KMS-11 (cell line): ENCODE measurements around the gene NCAPH2.

Experiments
- H2AFZ ChIP-seq: fragments of 200-600 bp; sonication (generic); 2 replicates; pipeline ENCODE4 v1.6.1; 2016; ENCODE audit warnings: antibody characterized with exemption, mixed run types, low read depth
- H3K27ac ChIP-seq: fragments of 200-600 bp; sonication (generic); 2 replicates; pipeline ENCODE4 v1.6.1; 2016; ENCODE audit warnings: mild to moderate bottlenecking, mixed run types
- H3K27me3 ChIP-seq: fragments of 200-600 bp; sonication (generic); 2 replicates; pipeline ENCODE4 v1.6.1; 2017; ENCODE audit warnings: mild to moderate bottlenecking, low read depth, mixed run types, moderate library complexity; ENCODE audit not compliant: insufficient read depth
- H3K36me3 ChIP-seq: fragments of 200-600 bp; sonication (generic); 2 replicates; pipeline ENCODE4 v1.6.1; 2017; ENCODE audit warnings: mild to moderate bottlenecking, mixed run types; ENCODE audit not compliant: insufficient read depth
- H3K4me1 ChIP-seq: fragments of 200-600 bp; sonication (generic); 2 replicates; pipeline ENCODE4 v1.6.1; 2016; ENCODE audit warnings: mild to moderate bottlenecking, low read depth, mixed run types; ENCODE audit not compliant: poor library complexity, severe bottlenecking
- H3K4me2 ChIP-seq: fragments of 200-600 bp; sonication (generic); 2 replicates; pipeline ENCODE4 v1.7.0; 2016; ENCODE audit warnings: mild to moderate bottlenecking, mixed run types
- H3K4me3 ChIP-seq: fragments of 200-600 bp; sonication (generic); IDR thresholded peaks from 2 replicates; pipeline ENCODE4 v1.6.1; 2017; ENCODE audit warnings: low read depth, low read length, mixed read lengths; ENCODE audit not compliant: insufficient read depth
- H3K79me2 ChIP-seq: fragments of 200-600 bp; sonication (generic); 2 replicates; pipeline ENCODE4 v1.6.1; 2016; ENCODE audit warnings: low read depth, mixed run types; ENCODE audit not compliant: insufficient read depth
- H3K9ac ChIP-seq: fragments of 200-600 bp; sonication (generic); 2 replicates; pipeline ENCODE4 v1.6.1; 2016; ENCODE audit warnings: mild to moderate bottlenecking, mixed run types
- H4K20me1 ChIP-seq: fragments of 200-600 bp; sonication (generic); 2 replicates; pipeline ENCODE4 v1.6.1; 2016; ENCODE audit warnings: mild to moderate bottlenecking, mixed run types; ENCODE audit not compliant: insufficient read depth
- CTCF ChIP-seq: fragments of 200-600 bp; sonication (generic); conservative IDR thresholded peaks from 2 replicates; pipeline ENCODE4 v1.6.1; 2017; ENCODE audit warnings: low read depth, mild to moderate bottlenecking, antibody characterized with exemption, low read length, moderate library complexity, mixed read lengths

Gene NCAPH2

DNA sequence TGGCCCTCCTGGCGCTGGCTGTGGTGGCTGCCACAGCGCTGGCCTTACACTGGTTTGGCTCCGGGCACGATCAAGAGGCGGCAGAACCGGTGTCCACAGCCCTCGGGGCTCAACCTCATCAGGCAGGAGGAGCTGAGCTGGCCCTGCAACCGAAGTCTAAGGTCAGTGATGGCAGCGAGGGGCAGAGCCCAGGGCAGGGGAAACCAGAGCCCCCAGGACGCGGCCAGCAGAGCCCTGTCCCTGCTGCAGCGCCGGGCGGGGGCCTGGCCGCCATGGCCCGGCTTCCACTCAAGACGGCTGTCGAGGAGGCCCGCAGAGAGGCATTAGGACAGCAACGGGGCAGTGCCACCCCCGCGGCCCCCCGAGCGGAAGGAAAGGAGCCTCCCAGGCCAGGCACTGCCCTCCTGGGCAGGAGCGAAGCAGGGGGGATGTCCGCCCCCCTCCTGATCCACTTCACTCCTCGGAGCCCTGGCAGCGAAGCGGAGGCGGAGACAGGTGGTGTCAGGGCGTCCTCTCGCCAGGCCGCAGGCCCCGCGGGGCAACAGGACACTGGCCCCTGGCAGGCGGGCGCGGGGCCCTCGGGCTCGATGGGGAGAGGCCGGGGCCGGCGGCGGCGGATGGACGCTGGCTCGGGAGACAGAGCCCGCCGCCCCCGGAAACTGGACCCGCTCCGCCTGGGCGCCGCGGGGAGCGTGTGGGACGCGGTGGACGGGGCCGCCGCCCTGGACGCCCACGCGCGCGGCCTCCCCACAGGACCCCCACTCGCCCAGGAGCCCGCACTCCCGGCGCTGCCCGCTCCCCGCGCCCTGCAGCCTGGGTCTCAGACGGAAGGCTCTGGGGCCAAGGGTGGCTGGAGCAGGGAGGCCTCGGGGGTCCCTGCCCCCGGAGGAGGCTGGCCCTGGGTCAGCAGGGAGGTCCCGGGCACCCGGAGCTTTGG is 38.6 kb downstream of the NCAPH2 start:
- H3K36me3 ChIP-seq: no peaks in the 10 kb centered on the region
- H2AFZ ChIP-seq: no peak overlapping the region
- H4K20me1 ChIP-seq: no peaks in the 10 kb centered on the region
- H3K4me3 ChIP-seq: no peak overlapping the region
- no peak overlapping the region for H3K9ac ChIP-seq
- H3K27me3 ChIP-seq: no peaks in the 10 kb centered on the region
- H3K4me2 ChIP-seq: no peak overlapping the region
- no peak for TF ChIP-seq CTCF
- H3K4me1 ChIP-seq: peaks cover 22% of the 10 kb centered on the region
- no peaks in the 10 kb centered on the region for H3K79me2 ChIP-seq
- H3K27ac ChIP-seq: no peak overlapping the region

DNA sequence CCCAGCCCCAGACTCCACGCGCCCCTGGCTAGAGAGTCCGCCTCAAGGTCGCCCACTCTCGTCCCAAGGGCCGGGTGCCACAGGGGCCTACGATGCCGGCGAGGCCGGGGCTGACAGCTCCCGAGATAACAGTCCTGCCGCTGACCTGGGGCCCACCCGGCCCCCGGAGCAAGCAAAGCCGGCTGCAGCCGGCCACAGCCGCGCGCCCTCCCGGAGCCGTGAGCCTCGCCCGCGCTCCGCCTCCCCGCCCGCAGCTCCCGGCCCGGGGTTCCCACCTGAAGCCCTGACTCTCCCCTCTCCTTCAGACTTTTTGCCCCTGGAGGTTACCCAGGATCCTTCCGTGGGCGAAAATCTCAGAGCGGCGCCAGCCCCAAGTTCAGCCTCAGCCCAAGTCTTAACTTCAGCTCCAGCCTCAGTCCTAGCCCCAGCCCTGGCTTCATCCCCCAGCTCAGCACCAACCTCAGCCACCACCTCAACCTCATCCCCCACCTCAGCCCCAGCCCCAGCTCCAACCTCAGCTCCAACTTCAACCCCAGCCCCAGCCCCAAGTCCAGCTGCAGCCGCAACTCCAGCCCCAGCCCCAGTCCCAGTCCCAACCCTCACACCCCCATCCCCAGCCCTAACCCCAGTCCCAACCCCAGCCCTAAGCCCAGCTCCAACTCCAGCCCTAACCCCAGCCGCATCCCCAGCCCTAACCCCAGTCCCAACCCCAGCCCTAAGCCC is 39.4 kb downstream of the NCAPH2 start:
- Histone ChIP-seq H4K20me1 (no peaks in the 10 kb centered on the region), H3K27ac (no peak overlapping the region), H3K79me2 (no peaks in the 10 kb centered on the region), H3K27me3 (no peaks in the 10 kb centered on the region), H3K4me3 (no peak overlapping the region), H3K36me3 (no peaks in the 10 kb centered on the region), H3K9ac (no peak overlapping the region), H2AFZ (no peak overlapping the region), H3K4me1 (peaks cover 15% of the 10 kb centered on the region), H3K4me2 (no peak overlapping the region)
- no peak for TF ChIP-seq CTCF

DNA sequence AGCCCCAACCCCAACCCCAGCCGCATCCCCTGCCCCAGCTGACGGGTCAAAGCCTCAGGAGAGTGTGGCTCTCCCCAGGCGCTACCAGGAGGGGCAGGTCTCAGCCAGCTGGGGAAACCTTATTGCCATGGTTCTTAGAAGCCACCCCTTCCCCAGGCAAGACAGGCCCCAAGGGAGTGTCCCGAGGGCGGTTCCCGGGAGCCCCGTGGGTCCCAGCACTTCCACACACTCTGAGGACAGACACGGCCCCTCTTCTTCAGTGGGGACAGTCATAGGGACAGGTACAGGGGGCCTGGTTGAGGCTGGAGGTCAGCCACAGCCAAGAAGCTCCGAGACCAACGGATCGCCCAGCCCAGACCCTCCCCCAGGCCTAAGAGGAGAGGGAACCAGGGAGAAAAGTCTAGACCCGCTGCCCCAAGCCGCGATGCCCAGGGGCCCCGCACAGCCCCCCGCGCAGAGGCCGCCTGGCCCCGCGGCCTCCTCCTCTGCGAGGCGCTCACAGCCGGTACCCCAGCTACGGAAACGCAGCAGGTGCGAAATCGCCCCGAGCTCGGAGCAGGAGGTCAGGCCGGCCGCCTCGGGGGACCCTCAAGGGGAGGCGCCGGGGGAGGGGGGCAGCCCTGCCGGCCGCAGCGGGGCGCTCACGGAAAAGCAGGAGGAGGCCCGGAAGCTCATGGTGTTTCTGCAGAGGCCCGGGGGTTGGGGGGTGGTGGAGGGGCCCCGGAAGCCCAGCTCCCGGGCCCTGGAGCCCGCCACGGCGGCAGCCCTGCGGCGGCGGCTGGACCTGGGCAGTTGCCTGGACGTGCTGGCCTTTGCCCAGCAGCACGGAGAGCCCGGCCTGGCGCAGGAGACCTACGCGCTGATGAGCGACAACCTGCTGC is 40.3 kb downstream of the NCAPH2 start:
- H4K20me1 ChIP-seq: no peaks in the 10 kb centered on the region
- no peak overlapping the region for H3K4me3 ChIP-seq
- TF ChIP-seq CTCF: no peak
- no peak overlapping the region for H3K27ac ChIP-seq
- no peaks in the 10 kb centered on the region for H3K27me3 ChIP-seq
- peaks cover 15% of the 10 kb centered on the region for H3K4me1 ChIP-seq
- no peak overlapping the region for H3K9ac ChIP-seq
- H2AFZ ChIP-seq: no peak overlapping the region
- no peaks in the 10 kb centered on the region for H3K79me2 ChIP-seq
- no peak overlapping the region for H3K4me2 ChIP-seq
- H3K36me3 ChIP-seq: no peaks in the 10 kb centered on the region
